ENCODE data around the gene PARVG.

GRCh38 chr22:44172370-44173108 lies 8.2 kb upstream of the PARVG start:
- TF ChIP-seq, protein P1, sequence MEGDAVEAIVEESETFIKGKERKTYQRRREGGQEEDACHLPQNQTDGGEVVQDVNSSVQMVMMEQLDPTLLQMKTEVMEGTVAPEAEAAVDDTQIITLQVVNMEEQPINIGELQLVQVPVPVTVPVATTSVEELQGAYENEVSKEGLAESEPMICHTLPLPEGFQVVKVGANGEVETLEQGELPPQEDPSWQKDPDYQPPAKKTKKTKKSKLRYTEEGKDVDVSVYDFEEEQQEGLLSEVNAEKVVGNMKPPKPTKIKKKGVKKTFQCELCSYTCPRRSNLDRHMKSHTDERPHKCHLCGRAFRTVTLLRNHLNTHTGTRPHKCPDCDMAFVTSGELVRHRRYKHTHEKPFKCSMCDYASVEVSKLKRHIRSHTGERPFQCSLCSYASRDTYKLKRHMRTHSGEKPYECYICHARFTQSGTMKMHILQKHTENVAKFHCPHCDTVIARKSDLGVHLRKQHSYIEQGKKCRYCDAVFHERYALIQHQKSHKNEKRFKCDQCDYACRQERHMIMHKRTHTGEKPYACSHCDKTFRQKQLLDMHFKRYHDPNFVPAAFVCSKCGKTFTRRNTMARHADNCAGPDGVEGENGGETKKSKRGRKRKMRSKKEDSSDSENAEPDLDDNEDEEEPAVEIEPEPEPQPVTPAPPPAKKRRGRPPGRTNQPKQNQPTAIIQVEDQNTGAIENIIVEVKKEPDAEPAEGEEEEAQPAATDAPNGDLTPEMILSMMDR (IDR thresholded peaks at IDR 0.05): no peak
- TF ChIP-seq POLR2A (IDR thresholded peaks at IDR 0.05): no peak
